Measurements from ENCODE around the gene AUP1.

DNA sequence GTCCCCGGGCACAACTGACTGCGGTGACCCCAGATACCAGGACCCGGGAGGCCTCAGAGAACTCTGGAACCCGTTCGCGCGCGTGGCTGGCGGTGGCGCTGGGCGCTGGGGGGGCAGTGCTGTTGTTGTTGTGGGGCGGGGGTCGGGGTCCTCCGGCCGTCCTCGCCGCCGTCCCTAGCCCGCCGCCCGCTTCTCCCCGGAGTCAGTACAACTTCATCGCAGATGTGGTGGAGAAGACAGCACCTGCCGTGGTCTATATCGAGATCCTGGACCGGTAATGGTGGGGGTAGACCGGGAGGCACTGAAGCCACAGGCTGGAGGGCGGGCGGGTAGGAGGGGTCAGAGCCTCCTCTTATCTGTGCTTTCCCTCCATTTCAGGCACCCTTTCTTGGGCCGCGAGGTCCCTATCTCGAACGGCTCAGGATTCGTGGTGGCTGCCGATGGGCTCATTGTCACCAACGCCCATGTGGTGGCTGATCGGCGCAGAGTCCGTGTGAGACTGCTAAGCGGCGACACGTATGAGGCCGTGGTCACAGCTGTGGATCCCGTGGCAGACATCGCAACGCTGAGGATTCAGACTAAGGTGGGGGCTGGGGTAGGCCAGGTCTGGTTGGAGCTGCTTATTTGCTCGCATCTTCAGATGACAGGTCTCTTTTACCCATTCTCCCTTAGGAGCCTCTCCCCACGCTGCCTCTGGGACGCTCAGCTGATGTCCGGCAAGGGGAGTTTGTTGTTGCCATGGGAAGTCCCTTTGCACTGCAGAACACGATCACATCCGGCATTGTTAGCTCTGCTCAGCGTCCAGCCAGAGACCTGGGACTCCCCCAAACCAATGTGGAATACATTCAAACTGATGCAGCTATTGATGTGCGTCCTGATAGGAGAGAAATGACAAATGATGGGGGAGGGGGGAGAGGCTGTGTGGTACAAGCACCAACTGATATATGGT is 1.0 kb upstream of the AUP1 start:
- TF ChIP-seq POLR2A (IDR thresholded peaks at IDR 0.05; ENCODE audit: low read length), result no peak
- no peak for TF ChIP-seq CEBPB (IDR thresholded peaks at IDR 0.05)
- TF ChIP-seq CHD2 (IDR thresholded peaks at IDR 0.05; ENCODE audit: low read length, partially characterized antibody), result no peak
- TF ChIP-seq, protein P1, sequence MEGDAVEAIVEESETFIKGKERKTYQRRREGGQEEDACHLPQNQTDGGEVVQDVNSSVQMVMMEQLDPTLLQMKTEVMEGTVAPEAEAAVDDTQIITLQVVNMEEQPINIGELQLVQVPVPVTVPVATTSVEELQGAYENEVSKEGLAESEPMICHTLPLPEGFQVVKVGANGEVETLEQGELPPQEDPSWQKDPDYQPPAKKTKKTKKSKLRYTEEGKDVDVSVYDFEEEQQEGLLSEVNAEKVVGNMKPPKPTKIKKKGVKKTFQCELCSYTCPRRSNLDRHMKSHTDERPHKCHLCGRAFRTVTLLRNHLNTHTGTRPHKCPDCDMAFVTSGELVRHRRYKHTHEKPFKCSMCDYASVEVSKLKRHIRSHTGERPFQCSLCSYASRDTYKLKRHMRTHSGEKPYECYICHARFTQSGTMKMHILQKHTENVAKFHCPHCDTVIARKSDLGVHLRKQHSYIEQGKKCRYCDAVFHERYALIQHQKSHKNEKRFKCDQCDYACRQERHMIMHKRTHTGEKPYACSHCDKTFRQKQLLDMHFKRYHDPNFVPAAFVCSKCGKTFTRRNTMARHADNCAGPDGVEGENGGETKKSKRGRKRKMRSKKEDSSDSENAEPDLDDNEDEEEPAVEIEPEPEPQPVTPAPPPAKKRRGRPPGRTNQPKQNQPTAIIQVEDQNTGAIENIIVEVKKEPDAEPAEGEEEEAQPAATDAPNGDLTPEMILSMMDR (IDR thresholded peaks at IDR 0.05), result no peak
- TF ChIP-seq HOXA7 (CRISPR knock-in tag; IDR thresholded peaks at IDR 0.05), result no peak
- no peak for TF ChIP-seq NR3C1 (IDR thresholded peaks at IDR 0.05)
- TF ChIP-seq, protein P2, sequence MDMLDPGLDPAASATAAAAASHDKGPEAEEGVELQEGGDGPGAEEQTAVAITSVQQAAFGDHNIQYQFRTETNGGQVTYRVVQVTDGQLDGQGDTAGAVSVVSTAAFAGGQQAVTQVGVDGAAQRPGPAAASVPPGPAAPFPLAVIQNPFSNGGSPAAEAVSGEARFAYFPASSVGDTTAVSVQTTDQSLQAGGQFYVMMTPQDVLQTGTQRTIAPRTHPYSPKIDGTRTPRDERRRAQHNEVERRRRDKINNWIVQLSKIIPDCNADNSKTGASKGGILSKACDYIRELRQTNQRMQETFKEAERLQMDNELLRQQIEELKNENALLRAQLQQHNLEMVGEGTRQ (IDR thresholded peaks at IDR 0.05), result no peak
- TF ChIP-seq SREBF2 (IDR thresholded peaks at IDR 0.05), result no peak
- no peak for TF ChIP-seq ZC3H11A (IDR thresholded peaks at IDR 0.05)
- no peak for TF ChIP-seq RNF2 (IDR thresholded peaks at IDR 0.05; ENCODE audit: borderline replicate concordance, low read depth)
- no peak for TF ChIP-seq RFX5 (IDR thresholded peaks at IDR 0.05)
- no peak for TF ChIP-seq RCOR1 (IDR thresholded peaks at IDR 0.05; ENCODE audit: low read depth, low read length)
- TF ChIP-seq CBX2 (IDR thresholded peaks at IDR 0.05; ENCODE audit: borderline replicate concordance, low read depth), result no peak
- TF ChIP-seq, protein P3, sequence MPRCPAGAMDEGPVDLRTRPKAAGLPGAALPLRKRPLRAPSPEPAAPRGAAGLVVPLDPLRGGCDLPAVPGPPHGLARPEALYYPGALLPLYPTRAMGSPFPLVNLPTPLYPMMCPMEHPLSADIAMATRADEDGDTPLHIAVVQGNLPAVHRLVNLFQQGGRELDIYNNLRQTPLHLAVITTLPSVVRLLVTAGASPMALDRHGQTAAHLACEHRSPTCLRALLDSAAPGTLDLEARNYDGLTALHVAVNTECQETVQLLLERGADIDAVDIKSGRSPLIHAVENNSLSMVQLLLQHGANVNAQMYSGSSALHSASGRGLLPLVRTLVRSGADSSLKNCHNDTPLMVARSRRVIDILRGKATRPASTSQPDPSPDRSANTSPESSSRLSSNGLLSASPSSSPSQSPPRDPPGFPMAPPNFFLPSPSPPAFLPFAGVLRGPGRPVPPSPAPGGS (IDR thresholded peaks at IDR 0.05), result no peak

All from A549 (cell line).